ENCODE results near the gene KIF20B.

GRCh38 chr10:89710753-89711152, 9.4 kb downstream of the KIF20B start:
- no peak for TF ChIP-seq CTCF (conservative IDR thresholded peaks at IDR 0.05; ENCODE audit: low read length)
- no peak for TF ChIP-seq EZH2phosphoT487 (IDR thresholded peaks at IDR 0.05; ENCODE audit: borderline replicate concordance, low read depth, low read length)

Data from OCI-LY7 (cell line).